KBM-7 (cell line): ENCODE data around the gene RAB5B.
"Not testable (repeated sequence)": the region's sequence is repeated elsewhere in the genome, so short reads cannot be mapped to it uniquely, and the experiment has no call there.

Source experiments
- DNase-seq: peaks from one replicate; pipeline ENCODE4 v3.0.0-alpha.2; 2015
- in situ Hi-C: fragments of 300-500 bp; cut with MboI; formaldehyde crosslinking; loops from 2 replicates; pipeline ENCODE4 v1.14.3; 2020; ENCODE audit warnings: low sequenced_read_pairs, low pct_unique_long_range_greater_than_20kb, mixed read lengths

The RAB5B gene

GRCh38 chr12:55978393-55978792 lies 4.5 kb downstream of the RAB5B start:
- in situ Hi-C loops: no loop called here

DNA sequence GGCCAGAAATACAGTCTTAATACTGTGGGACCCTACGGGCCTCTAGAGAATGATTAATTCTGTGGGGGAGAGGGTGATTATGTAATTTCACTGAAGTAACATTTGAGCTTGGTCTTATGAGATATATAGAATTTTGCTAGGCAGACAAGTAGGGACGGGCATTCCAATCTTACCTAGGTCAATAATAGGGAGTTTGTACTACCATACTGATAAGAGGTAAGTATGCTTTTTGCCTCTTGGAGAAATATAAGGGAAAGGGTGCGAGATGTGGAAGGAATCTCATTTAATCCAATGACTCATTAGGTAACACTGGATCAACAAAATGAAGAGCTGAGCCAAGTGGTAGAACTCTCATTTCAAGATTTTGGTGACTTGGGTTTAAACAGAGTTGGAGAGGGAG lies 5.2 kb downstream of the RAB5B start:
- in situ Hi-C loops: no loop called here
- DNase-seq: no peak

More at GRCh38 chr12:55978393-55978792, 4.5 kb downstream of the RAB5B start:
- DNase-seq: no peak

DNA sequence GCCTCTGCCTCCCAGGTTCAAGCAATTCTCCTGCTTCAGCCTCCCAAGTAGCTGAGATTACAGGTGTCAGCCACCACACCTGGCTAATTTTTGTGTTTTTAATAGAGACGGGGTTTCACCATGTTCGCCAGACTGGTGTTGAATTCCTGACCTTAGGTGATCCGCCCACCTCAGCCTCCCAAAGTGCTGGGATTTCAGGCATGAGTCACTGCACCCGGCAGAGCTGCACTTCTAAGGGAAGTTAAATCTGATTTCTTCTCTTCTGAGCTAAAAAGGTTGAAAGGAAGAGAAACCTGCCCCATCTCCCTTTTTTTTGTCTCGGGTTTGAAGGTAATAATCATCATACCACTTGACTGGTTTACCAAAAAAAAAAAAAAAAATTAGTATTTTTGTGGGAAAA lies 8.0 kb downstream of the RAB5B start:
- in situ Hi-C loops: not testable (repeated sequence)

DNA sequence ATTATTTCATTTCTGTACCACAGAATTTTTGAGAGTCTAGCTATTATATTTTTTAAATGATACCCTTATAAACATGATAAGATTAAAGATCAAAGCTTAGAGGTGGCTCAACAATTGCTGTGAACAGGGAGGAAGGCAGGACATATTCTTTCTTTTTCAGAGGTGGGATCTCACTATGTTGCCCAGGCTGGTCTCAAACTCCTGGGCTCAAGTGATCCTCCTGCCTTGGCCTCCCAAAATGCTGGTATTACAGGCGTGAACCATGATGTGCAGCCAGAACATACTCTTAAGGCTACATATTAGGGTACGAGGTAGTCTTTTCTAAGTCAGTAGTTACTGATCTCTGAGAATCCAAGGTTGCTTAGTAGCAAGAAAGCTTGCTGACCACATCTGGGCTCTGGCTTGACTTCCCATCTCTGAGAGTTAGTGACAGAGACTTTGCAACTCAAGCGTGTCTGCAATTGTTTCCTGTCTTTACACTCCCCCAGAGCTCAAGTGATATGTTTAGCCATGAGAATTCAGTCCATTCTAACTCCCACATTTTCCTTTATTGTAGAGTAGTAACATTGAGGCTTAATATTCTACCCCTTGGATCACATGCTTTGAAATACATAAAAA lies 8.6 kb downstream of the RAB5B start:
- DNase-seq: peak; percentile 90
- in situ Hi-C loops: no loop called here

More for the DNA sequence above, 8.0 kb downstream of the RAB5B start:
- not testable (repeated sequence) for DNase-seq

DNA sequence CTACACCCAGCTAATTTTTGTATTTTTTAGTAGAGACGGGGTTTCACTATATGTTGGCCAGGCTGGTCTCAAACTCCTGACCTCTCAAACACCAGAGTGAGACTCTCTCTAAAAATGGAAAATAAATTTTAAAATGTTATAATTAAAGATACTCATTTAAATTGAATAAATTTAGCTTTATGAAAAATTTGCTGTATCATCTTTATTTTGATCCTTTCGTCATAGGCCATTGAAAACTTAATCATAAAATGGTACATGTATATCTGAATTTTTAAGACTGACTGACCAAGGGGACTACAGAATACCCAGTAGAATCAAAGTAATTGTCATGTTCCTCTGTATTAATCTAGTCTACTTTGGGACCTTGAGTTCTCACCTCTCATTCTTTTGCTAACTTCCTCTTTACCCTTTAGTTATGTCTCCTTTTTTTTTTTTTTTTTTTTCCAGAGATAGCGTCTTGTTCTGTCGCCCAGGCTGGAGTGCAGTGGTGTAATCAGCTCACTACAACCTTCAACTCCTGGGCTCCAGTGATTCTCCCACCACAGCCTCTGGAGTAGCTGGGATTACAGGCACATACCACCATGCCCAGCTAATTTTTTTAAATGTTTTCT lies 9.5 kb downstream of the RAB5B start:
- DNase-seq: peak; percentile 79

DNA sequence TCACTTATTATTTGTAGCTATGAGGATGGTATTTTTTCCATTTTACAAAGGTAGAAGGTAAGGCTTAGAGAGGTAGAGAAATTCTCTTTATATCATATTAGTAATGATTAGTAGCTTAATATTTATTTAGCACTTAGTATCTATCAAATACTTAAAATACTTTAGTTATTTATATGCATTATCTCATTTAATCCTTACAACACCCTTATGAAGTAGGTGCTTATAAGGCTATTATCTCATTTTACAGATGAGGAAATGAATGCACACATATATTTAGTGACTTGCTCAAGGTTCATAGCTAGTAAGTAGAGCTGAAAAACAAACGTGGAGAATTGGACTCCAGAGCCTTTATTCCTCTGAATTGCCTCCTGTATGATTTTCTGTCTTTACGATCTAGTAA lies 11.0 kb downstream of the RAB5B start:
- in situ Hi-C loops: no loop called here

More for the DNA sequence above, 9.5 kb downstream of the RAB5B start:
- in situ Hi-C loops: no loop called here

DNA sequence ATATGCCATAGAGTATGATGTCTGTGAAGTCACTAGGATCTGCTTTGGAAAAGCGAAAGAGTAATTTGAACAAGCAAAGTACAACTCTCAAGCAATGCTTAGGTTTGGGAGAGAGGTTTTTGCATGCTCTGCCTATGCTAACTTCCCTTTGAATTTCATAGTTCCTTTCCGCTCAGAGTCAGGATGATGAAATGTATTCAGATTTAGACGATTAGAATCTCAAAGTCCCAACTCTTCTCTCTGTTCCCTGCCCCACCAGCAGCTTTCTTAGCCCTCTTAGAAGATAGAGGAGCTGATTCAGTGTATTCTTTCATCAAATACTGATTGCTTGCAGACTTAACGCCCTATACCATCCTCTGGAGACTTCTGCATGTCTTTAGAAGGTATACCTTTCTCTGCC lies 11.5 kb downstream of the RAB5B start:
- DNase-seq: no peak
- in situ Hi-C loops: no loop called here

More for the DNA sequence above, 11.0 kb downstream of the RAB5B start:
- no peak for DNase-seq

DNA sequence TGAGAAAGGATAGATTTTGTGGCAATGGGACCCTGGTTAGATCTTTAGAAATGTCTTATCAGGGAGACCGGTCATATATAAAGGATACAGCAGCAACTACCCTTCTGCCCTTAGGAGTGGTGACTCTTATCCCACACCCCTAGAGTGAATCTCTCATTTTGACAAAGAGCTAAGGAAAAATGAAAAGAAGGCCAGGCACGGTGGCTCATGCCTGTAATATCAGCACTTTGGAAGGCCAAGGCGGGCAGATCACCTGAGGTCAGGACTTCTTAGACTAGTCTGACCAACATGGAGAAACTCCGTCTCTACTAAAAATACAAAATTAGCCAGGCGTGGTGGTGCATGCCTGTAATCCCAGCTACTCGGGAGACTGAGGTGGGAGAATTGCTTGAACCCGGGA lies 12.1 kb downstream of the RAB5B start:
- in situ Hi-C loops, DNase-seq: not testable (repeated sequence)

GRCh38 chr12:55991110-55991509 lies 17.2 kb downstream of the RAB5B start:
- DNase-seq: no peak
- in situ Hi-C loops: no loop called here

- no peak for DNase-seq
- in situ Hi-C loops: no loop called here
Observed at GRCh38 chr12:55993230-55993853, 19.5 kb downstream of the RAB5B start.

GRCh38 chr12:55995366-55995765 lies 21.5 kb downstream of the RAB5B start:
- DNase-seq: no peak
- in situ Hi-C loops: no loop called here

GRCh38 chr12:55996201-55996714 lies 22.4 kb downstream of the RAB5B start:
- peak; percentile 70 for DNase-seq
- in situ Hi-C loops: no loop called here

GRCh38 chr12:55996715-55997534 lies 23.0 kb downstream of the RAB5B start, which contains the start of gene SUOX:
SUOX (plus strand) TSS chr12:55997276; CDS start chr12:56002222, 4,946 bp downstream.
- DNase-seq: peak; percentile 90
- in situ Hi-C loops: no loop called here

- in situ Hi-C loops: no loop called here
- DNase-seq: no peak
Observed at GRCh38 chr12:55997535-55997859, 23.6 kb downstream of the RAB5B start.

- DNase-seq, in situ Hi-C loops: not testable (repeated sequence)
Observed at GRCh38 chr12:55999522-55999921, 25.6 kb downstream of the RAB5B start.

- DNase-seq, in situ Hi-C loops: not testable (repeated sequence)
Observed at GRCh38 chr12:55999999-56000540, 26.2 kb downstream of the RAB5B start.

DNA sequence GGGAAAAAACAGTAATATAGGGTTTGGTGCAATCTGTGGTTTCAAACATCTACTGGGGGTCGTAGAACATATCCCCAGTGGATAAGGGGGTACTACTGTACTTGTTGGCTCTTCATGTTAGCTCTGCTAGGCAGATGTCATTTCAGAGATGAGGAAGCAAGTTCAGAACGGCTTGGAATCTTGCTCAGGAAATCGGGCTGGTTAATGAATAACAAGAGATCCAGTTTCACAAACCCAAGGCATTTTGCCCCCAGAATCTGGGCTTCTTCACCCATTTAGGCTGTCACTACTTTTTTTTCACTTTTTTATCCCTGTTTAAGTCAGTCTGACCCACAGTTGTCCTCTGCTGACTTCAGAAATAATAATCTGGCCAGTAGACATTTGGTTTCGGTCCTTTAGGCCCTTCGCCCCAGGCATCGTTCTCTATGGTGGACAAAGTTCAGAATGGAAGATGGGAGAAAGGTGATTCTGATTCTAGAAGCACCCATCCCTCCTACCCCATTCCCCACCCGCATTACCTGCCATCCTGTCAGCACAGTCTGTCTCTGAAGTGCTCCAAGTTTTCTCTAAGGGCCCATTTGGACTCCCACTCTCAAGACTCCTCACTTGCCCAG lies 27.7 kb downstream of the RAB5B start:
- in situ Hi-C loops: no loop called here
- no peak for DNase-seq

GRCh38 chr12:56003376-56003775 lies 29.5 kb downstream of the RAB5B start:
- DNase-seq, in situ Hi-C loops: not testable (repeated sequence)

DNA sequence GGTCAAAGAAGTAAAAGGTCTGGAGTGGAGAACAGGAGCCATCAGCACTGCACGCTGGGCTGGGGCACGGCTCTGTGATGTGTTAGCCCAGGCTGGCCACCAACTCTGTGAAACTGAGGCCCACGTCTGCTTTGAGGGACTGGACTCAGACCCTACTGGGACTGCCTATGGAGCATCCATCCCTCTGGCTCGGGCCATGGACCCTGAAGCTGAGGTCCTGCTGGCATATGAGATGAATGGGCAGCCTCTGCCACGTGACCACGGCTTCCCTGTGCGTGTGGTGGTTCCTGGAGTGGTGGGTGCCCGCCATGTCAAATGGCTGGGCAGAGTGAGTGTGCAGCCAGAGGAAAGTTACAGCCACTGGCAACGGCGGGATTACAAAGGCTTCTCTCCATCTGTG lies 30.3 kb downstream of the RAB5B start:
- no peak for DNase-seq

More for the DNA sequence above, 30.3 kb downstream of the RAB5B start:
- in situ Hi-C loops: no loop called here
